ENCODE measurements around the gene MAP2K7.

DNA sequence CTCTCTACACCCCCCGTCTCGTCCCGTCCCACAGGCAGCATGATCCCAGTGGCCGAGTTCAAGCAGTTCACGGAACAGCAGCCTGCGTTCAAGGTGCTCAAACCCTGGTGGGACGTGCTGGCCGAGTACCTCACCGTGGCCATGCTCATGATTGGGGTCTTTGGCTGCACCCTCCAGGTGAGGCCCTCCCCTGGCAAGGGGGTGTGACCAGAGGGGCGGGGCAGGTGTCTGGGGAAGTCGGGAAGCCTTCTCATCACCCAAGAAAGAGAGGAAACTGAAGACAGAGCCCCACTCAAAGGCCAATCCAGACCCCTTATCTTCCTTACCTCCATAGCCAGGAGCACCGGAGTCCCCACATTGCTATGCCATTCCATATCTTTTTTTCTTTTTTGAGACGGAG is 8.1 kb upstream of the MAP2K7 start:
- TF ChIP-seq, protein P1, sequence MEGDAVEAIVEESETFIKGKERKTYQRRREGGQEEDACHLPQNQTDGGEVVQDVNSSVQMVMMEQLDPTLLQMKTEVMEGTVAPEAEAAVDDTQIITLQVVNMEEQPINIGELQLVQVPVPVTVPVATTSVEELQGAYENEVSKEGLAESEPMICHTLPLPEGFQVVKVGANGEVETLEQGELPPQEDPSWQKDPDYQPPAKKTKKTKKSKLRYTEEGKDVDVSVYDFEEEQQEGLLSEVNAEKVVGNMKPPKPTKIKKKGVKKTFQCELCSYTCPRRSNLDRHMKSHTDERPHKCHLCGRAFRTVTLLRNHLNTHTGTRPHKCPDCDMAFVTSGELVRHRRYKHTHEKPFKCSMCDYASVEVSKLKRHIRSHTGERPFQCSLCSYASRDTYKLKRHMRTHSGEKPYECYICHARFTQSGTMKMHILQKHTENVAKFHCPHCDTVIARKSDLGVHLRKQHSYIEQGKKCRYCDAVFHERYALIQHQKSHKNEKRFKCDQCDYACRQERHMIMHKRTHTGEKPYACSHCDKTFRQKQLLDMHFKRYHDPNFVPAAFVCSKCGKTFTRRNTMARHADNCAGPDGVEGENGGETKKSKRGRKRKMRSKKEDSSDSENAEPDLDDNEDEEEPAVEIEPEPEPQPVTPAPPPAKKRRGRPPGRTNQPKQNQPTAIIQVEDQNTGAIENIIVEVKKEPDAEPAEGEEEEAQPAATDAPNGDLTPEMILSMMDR (conservative IDR thresholded peaks at IDR 0.05): no peak
- TF ChIP-seq EZH2 (IDR thresholded peaks at IDR 0.05; ENCODE audit: low read depth): no peak
